HepG2 (cell line): ENCODE measurements around the gene ASPHD1. TPM values are rescaled to one million over a fixed set of nuclear protein-coding genes. Genes with fewer than 3 reads are reported as not detected.

Experiments
- ATF7 ChIP-seq, 2 experiments: fragments of 450-650 bp in 1 of 2; sonication (generic) in 1 of 2; formaldehyde crosslinking in 1 of 2; IDR thresholded peaks; 2 replicates each; pipeline versions ENCODE4 v1.4.0 to v1.6.1; 2016 to 2020; ENCODE audit warnings: antibody characterized with exemption in 1 of 2, mild to moderate bottlenecking in 1 of 2, missing genetic modification reagents in 1 of 2
- BCL6 ChIP-seq: IDR thresholded peaks from 2 replicates; pipeline ENCODE4 v1.6.1; 2016; ENCODE audit warnings: missing genetic modification reagents, missing compliant biosample characterization
- DBP ChIP-seq: sonication (generic); formaldehyde crosslinking; IDR thresholded peaks from 2 replicates; pipeline ENCODE4 v1.4.0; 2020; ENCODE audit warnings: missing genetic modification reagents; ENCODE audit errors: not compliant biosample characterization
- ETV5 ChIP-seq: IDR thresholded peaks from 2 replicates; pipeline ENCODE4 v1.6.1; 2018; ENCODE audit warnings: missing biosample characterization, missing genetic modification reagents, inconsistent platforms, borderline replicate concordance
- HOXA9 ChIP-seq: sonication (generic); formaldehyde crosslinking; IDR thresholded peaks from 2 replicates; pipeline ENCODE4 v1.8.1; 2022; ENCODE audit warnings: missing genetic modification reagents, mild to moderate bottlenecking, moderate library complexity, borderline replicate concordance
- IKZF5 ChIP-seq: IDR thresholded peaks from 2 replicates; pipeline ENCODE4 v1.6.1; 2018; ENCODE audit warnings: missing genetic modification reagents, mild to moderate bottlenecking, missing compliant biosample characterization
- MEF2D ChIP-seq: sonication (generic); formaldehyde crosslinking; IDR thresholded peaks from 2 replicates; pipeline ENCODE4 v1.5.1; 2020; ENCODE audit warnings: mild to moderate bottlenecking, missing genetic modification reagents
- NR1H2 ChIP-seq: sonication (generic); formaldehyde crosslinking; IDR thresholded peaks from 2 replicates; pipeline ENCODE4 v1.8.1; 2022; ENCODE audit warnings: low read depth, missing genetic modification reagents, borderline replicate concordance
- PLSCR1 ChIP-seq: sonication (generic); formaldehyde crosslinking; IDR thresholded peaks from 2 replicates; pipeline ENCODE4 v1.5.0; 2020; ENCODE audit warnings: missing genetic modification reagents, mild to moderate bottlenecking, borderline replicate concordance
- RELA ChIP-seq: sonication (generic); formaldehyde crosslinking; IDR thresholded peaks from 2 replicates; pipeline ENCODE4 v1.4.0; 2020; ENCODE audit warnings: missing genetic modification reagents
- TARDBP ChIP-seq: sonication (generic); formaldehyde crosslinking; IDR thresholded peaks from 2 replicates; pipeline ENCODE4 v1.8.0; 2022; ENCODE audit warnings: mild to moderate bottlenecking, missing genetic modification reagents
- TEF ChIP-seq: sonication (generic); formaldehyde crosslinking; IDR thresholded peaks from 2 replicates; pipeline ENCODE4 v1.5.0; 2020; ENCODE audit warnings: missing genetic modification reagents
- YEATS2 ChIP-seq: sonication (generic); formaldehyde crosslinking; IDR thresholded peaks from 2 replicates; pipeline ENCODE4 v1.4.0; 2020; ENCODE audit warnings: missing genetic modification reagents, borderline replicate concordance
- ZBTB43 ChIP-seq: sonication (generic); formaldehyde crosslinking; conservative IDR thresholded peaks from 2 replicates; pipeline ENCODE4 v1.4.0; 2020; ENCODE audit warnings: missing genetic modification reagents
- ZC3H13 ChIP-seq: sonication (generic); formaldehyde crosslinking; IDR thresholded peaks from 2 replicates; pipeline ENCODE4 v1.8.1; 2023; ENCODE audit warnings: mild to moderate bottlenecking, missing genetic modification reagents, moderate library complexity
- ZNF143 ChIP-seq: sonication (generic); formaldehyde crosslinking; IDR thresholded peaks from 2 replicates; pipeline ENCODE4 v1.4.0; 2020; ENCODE audit warnings: missing genetic modification reagents
- ZNF17 ChIP-seq: sonication (generic); formaldehyde crosslinking; IDR thresholded peaks from 2 replicates; pipeline ENCODE4 v1.5.0; 2020; ENCODE audit warnings: mild to moderate bottlenecking, missing genetic modification reagents
- ZNF205 ChIP-seq: IDR thresholded peaks from 2 replicates; pipeline ENCODE4 v1.6.1; 2018; ENCODE audit warnings: missing biosample characterization, missing genetic modification reagents
- ZNF546 ChIP-seq: sonication (generic); formaldehyde crosslinking; conservative IDR thresholded peaks from 2 replicates; pipeline ENCODE4 v1.8.1; 2023; ENCODE audit warnings: mild to moderate bottlenecking, missing genetic modification reagents
- ZNF547 ChIP-seq: sonication (generic); formaldehyde crosslinking; IDR thresholded peaks from 2 replicates; pipeline ENCODE4 v1.5.1; 2020; ENCODE audit warnings: mild to moderate bottlenecking, missing genetic modification reagents
- ZNF570 ChIP-seq: sonication (generic); formaldehyde crosslinking; IDR thresholded peaks from 2 replicates; pipeline ENCODE4 v1.4.0; 2020; ENCODE audit warnings: mild to moderate bottlenecking, missing genetic modification reagents, borderline replicate concordance
- ZNF597 ChIP-seq: sonication (generic); formaldehyde crosslinking; IDR thresholded peaks from 2 replicates; pipeline ENCODE4 v1.5.0; 2020; ENCODE audit warnings: missing genetic modification reagents
- polyA plus RNA-seq, 8 experiments: library from polyadenylated mRNA; depleted of rRNA in 3 of 8; stranded (reverse) in 7 of 8; unstranded in 1 of 8; fragments of >200 nt; fragmentation: Illumina TruSeq in 4 of 8; extraction: Trizol in 4 of 8; gene quantifications; 2 replicates each; pipeline versions ENCODE4 v1.2.1 to v1.2.3, GENCODE V29; 2011 to 2016; ENCODE audit warnings: low read depth in 4 of 8, missing spikeins in 1 of 8, mixed read lengths in 1 of 8; ENCODE audit not compliant: insufficient read depth in 1 of 8
- total RNA-seq, 5 experiments: library from RNA; depleted of rRNA; stranded (reverse); fragments of >200 nt; fragmentation: Illumina TruSeq; extraction: Trizol; gene quantifications; 2 replicates each; pipeline ENCODE4 v1.2.3, GENCODE V29; 2016; ENCODE audit warnings: low read depth in 1 of 5

ASPHD1 gene
- total and polyA plus RNA-seq, 2 of the 13 experiments (the other 11 are each of a cell fraction or from before 2014, with no cell fraction given), result 13.1 to 19.7 TPM

- TF ChIP-seq ZNF597 (CRISPR knock-in tag) (no peak), ZNF143 (CRISPR knock-in tag) (peak; percentile 49; the same call in 1 of the 2 replicates), ZNF205 (CRISPR knock-in tag) (peak; percentile 56; the same call in 1 of the 2 replicates), ZNF546 (CRISPR knock-in tag) (peak; percentile 90; the same call in 1 of the 2 replicates), YEATS2 (peak; percentile 83), ATF7 (IDR thresholded peaks at IDR 0.05) (no peak), ATF7 (CRISPR knock-in tag; IDR thresholded peaks at IDR 0.05) (peak; percentile 40; the same call in 1 of the 2 replicates), ZC3H13 (CRISPR knock-in tag) (peak; percentile 67), ZNF17 (CRISPR knock-in tag) (no peak), NR1H2 (CRISPR knock-in tag) (peak; percentile 38; the same call in 1 of the 2 replicates), RELA (CRISPR knock-in tag) (peak; percentile 12; the same call in 1 of the 2 replicates), ZBTB43 (no peak; the same call in 1 of the 2 replicates), MEF2D (CRISPR knock-in tag) (peak; percentile 52; the same call in 1 of the 2 replicates), IKZF5 (CRISPR knock-in tag) (peak; percentile 62; the same call in 1 of the 2 replicates), BCL6 (CRISPR knock-in tag) (peak; percentile 22; the same call in 1 of the 2 replicates), ZNF570 (0 out of 2 replicates have a peak, but pooled peaks have one; percentile 63), TARDBP (peak; percentile 75), TEF (CRISPR knock-in tag) (peak; percentile 67; the same call in 1 of the 2 replicates), HOXA9 (peak; percentile 89; the same call in 1 of the 2 replicates), ETV5 (CRISPR knock-in tag) (0 out of 2 replicates have a peak, but pooled peaks have one; percentile 17), PLSCR1 (CRISPR knock-in tag) (0 out of 2 replicates have a peak, but pooled peaks have one; percentile 34), DBP (CRISPR knock-in tag) (no peak), ZNF547 (CRISPR knock-in tag) (peak; percentile 91)
These were observed 25.8 kb downstream of the ASPHD1 start, which contains the start of gene KCTD13 (continued) for GRCh38 chr16:29925781-29926710.
